Ishikawa (cell line): ENCODE data around the gene ACOX3.
A peak's percentile ranks its signal among the peaks of the same experiment; 100 is the strongest.

ENCODE experiments used
- CEBPB ChIP-seq: IDR thresholded peaks from 2 replicates; pipeline ENCODE4 v1.6.1; 2012
- CREB1 ChIP-seq: IDR thresholded peaks from 2 replicates; pipeline ENCODE4 v1.6.1; 2012; ENCODE audit warnings: low read depth
- EGR1 ChIP-seq: IDR thresholded peaks from 2 replicates; pipeline ENCODE4 v1.6.1; 2012
- EP300 ChIP-seq: IDR thresholded peaks from 2 replicates; pipeline ENCODE4 v1.6.1; 2012; ENCODE audit warnings: borderline replicate concordance
- FOXM1 ChIP-seq: IDR thresholded peaks from 2 replicates; pipeline ENCODE4 v1.6.1; 2012; ENCODE audit warnings: low read depth, borderline replicate concordance
- NFIC ChIP-seq: IDR thresholded peaks from 2 replicates; pipeline ENCODE4 v1.6.1; 2012
- RAD21 ChIP-seq: IDR thresholded peaks from 2 replicates; pipeline ENCODE4 v1.6.1; 2012; ENCODE audit warnings: low read depth
- TAF1 ChIP-seq: IDR thresholded peaks from 2 replicates; pipeline ENCODE4 v1.6.1; 2012; ENCODE audit warnings: low read depth, mild to moderate bottlenecking
- TCF12 ChIP-seq: IDR thresholded peaks from 2 replicates; pipeline ENCODE4 v1.6.1; 2012; ENCODE audit warnings: low read depth
- TEAD4 ChIP-seq: IDR thresholded peaks from 2 replicates; pipeline ENCODE4 v1.6.1; 2012
- YY1 ChIP-seq: IDR thresholded peaks from 2 replicates; pipeline ENCODE4 v1.6.1; 2012; ENCODE audit warnings: low read depth
- ZBTB7A ChIP-seq: IDR thresholded peaks from 2 replicates; pipeline ENCODE4 v1.6.1; 2012; ENCODE audit warnings: low read depth
- TF ChIP-seq, protein P1 (sequence below): IDR thresholded peaks from 2 replicates; pipeline ENCODE4 v1.6.1; 2012
- TF ChIP-seq, protein P2 (sequence below): IDR thresholded peaks from 2 replicates; pipeline ENCODE4 v1.6.1; 2012
- TF ChIP-seq, protein P3 (sequence below): IDR thresholded peaks from 2 replicates; pipeline ENCODE4 v1.6.1; 2012; ENCODE audit warnings: low read depth, mild to moderate bottlenecking

The ACOX3 gene

DNA sequence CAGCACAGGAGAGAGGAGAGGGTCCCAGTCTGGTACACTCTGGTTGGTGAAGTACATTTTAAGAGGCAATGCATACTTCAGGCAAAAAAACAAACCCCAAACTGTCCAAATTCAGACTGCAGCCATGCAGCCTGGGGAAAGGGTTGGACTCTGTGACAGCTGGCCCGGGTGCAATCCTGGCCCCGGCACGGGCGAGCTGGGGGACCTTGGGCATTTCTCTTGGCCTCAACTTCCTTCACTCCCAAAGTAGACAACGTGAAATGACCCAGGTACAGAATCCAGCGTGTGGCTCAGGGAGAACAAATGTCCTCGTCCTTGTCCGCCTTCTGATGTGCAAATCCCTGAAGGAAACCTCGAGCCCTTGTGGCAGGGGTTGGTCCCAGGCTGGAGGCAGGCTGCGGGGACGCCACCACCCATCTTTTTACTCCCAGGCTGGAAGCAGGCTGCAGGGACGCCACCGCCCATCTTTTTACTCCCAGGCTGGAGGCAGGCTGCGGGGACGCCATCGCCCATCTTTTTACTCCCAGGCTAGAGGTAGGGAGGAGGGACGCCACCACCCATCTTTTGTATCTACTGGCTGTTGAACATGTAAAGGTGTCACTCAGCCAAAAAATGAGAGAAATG lies 62.3 kb downstream of the ACOX3 start:
- TF ChIP-seq TAF1, result no peak
- TF ChIP-seq FOXM1, result no peak
- TF ChIP-seq, protein P1, sequence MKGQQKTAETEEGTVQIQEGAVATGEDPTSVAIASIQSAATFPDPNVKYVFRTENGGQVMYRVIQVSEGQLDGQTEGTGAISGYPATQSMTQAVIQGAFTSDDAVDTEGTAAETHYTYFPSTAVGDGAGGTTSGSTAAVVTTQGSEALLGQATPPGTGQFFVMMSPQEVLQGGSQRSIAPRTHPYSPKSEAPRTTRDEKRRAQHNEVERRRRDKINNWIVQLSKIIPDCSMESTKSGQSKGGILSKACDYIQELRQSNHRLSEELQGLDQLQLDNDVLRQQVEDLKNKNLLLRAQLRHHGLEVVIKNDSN, result no peak
- no peak for TF ChIP-seq TCF12
- no peak for TF ChIP-seq EGR1
- no peak for TF ChIP-seq ZBTB7A
- TF ChIP-seq NFIC, result no peak
- TF ChIP-seq EP300, result no peak
- TF ChIP-seq, protein P2, sequence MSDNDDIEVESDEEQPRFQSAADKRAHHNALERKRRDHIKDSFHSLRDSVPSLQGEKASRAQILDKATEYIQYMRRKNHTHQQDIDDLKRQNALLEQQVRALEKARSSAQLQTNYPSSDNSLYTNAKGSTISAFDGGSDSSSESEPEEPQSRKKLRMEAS, result no peak
- TF ChIP-seq CEBPB, result no peak
- TF ChIP-seq YY1, result no peak
- no peak for TF ChIP-seq TEAD4
- TF ChIP-seq, protein P3, sequence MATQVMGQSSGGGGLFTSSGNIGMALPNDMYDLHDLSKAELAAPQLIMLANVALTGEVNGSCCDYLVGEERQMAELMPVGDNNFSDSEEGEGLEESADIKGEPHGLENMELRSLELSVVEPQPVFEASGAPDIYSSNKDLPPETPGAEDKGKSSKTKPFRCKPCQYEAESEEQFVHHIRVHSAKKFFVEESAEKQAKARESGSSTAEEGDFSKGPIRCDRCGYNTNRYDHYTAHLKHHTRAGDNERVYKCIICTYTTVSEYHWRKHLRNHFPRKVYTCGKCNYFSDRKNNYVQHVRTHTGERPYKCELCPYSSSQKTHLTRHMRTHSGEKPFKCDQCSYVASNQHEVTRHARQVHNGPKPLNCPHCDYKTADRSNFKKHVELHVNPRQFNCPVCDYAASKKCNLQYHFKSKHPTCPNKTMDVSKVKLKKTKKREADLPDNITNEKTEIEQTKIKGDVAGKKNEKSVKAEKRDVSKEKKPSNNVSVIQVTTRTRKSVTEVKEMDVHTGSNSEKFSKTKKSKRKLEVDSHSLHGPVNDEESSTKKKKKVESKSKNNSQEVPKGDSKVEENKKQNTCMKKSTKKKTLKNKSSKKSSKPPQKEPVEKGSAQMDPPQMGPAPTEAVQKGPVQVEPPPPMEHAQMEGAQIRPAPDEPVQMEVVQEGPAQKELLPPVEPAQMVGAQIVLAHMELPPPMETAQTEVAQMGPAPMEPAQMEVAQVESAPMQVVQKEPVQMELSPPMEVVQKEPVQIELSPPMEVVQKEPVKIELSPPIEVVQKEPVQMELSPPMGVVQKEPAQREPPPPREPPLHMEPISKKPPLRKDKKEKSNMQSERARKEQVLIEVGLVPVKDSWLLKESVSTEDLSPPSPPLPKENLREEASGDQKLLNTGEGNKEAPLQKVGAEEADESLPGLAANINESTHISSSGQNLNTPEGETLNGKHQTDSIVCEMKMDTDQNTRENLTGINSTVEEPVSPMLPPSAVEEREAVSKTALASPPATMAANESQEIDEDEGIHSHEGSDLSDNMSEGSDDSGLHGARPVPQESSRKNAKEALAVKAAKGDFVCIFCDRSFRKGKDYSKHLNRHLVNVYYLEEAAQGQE, result no peak
- no peak for TF ChIP-seq RAD21
- TF ChIP-seq CREB1, result no peak

DNA sequence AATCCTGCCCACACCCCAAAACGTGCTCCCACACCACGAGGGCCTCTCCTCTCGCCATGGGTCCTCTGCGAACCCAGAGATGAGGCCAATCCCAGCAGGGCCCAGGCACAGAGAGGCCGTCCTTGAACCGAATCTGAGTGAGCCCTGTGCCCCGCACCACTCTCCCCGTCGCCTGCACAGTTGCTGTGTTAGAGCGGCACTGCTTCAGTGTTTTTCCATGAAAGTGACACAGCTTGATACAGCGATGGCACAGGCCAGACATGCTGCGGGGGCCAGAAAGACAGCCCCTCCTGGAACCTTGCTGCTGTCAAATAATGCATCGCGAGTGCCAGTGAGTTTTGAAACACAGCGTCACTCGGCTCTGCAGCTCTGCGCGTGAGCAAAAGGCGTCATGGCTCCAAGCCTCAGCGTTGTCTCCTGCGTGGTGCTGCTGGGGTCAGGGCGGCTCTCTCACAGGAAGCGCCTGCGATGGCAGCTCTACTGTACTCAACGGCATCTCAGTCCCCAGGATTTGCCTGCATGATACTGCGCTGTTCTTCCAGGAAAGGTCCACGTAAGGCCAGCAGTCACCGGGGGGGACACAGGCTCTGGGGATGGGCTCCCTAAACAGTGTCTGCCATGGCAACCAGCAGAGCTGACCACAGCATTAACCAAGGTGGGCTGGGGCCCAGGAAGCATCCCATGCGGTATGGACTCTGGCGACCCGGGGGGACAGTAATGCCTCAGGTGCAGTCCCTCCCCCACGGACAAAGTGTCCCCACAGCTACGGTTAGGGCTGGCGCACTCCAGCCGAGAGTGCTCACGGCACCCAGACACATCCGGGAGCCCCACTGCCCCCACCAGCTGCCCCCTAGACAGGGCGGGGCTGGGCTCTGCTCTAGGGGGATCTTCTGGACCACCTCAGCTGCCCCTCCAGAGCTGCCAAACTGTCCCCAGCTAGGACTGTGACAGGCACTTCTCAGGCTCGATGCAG lies 63.1 kb downstream of the ACOX3 start:
- TF ChIP-seq EP300, result no peak

DNA sequence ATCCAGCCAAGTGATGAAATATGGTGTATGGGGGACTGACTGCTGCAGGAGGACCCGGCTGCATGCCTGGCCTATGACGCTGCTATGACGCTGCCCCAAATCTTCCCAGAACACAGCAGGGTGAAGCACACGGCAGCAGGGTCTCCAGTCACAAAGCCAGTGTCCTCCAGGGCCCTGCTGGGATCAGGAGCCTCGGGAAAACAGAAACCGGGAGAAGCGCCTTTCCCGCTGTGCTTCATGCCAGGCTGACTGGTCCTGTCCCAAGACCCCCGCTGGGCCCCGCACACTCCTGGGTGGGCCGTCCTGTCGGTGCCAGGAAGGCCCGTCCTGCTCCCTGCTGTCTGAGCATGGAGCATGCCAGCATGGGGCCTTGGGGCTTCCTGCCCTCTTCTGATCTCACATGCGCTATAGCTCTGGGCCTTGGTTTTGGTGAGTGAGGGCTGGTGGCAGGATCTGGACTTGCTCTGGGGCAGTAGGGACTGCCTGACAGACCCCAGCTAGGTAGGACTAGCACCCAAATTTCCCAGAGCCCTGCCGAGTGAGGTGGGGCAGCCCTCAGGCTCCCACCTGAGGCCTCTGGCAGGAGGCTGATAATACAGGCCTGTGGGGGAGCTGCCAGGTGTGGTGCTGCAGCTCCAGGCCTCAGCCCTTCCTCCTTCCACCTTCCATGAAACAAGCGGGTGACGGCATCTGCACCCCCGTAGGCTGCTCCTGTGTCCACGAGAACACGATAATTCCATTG lies 64.0 kb downstream of the ACOX3 start:
- TF ChIP-seq FOXM1 (0 out of 2 replicates have a peak, but pooled peaks have one; percentile 21), ZBTB7A (peak; percentile 48), TAF1 (no peak), EP300 (peak; percentile 39; the same call in 1 of the 2 replicates), TEAD4 (peak; percentile 27; the same call in 1 of the 2 replicates), RAD21 (no peak), TCF12 (peak; percentile 78), NFIC (peak; percentile 84)
- TF ChIP-seq, protein P2, result peak; percentile 42; the same call in 1 of the 2 replicates
- TF ChIP-seq, protein P1, result no peak

DNA sequence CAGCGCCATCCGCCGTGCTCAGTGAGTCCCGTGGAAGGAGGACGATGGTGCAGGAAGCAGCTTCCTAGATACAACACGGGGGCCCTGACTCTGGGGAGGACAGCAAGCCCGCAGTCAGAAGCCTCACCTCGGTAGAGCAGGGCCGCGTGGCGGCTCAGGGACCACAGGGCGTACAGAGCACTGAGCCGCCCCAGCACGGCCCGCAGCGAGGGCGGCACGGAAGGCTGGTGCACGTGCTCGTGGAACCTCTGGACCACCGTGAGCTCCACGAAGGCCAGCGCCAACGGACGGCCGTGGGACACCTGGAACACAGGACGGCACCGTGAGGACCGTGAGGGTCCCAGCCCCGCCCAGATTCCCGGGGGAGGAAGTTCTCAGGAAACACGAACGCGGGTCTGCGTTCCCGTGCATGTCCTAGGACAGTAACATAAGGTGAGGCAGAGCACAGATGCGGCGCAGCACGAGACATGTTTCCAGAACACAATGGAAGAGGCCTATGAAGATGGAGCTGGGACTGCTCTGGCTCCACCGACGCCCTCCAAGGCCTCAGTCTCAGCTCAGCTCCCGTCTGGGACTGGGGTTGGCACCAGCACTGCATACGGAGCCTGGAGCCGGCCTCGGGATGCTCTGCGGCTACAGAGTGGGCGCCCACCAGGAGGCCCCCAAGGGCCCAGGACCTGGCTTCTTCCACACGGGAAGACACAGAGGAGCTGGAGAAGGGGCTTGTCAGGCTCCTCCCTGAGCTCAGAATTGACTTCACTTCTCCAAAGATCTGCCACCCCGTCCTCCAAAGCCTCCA lies 65.5 kb downstream of the ACOX3 start:
- no peak for TF ChIP-seq TAF1
- TF ChIP-seq NFIC, result no peak
- no peak for TF ChIP-seq CEBPB
- TF ChIP-seq EP300, result no peak
- TF ChIP-seq CREB1, result no peak
- no peak for TF ChIP-seq TCF12
- no peak for TF ChIP-seq FOXM1
- TF ChIP-seq RAD21, result no peak
- TF ChIP-seq YY1, result no peak
- TF ChIP-seq EGR1, result no peak
- no peak for TF ChIP-seq ZBTB7A
- TF ChIP-seq TEAD4, result no peak
- TF ChIP-seq, protein P3, result no peak
- TF ChIP-seq, protein P1, result no peak
- TF ChIP-seq, protein P2, result no peak
